SKM-1 (cell line): Measurements from ENCODE around the gene C1orf146.
A peak's percentile ranks its signal among the peaks of the same experiment; 100 is the strongest.
"Not testable (repeated sequence)": the region's sequence is repeated elsewhere in the genome, so short reads cannot be mapped to it uniquely, and the experiment has no call there.

Experiments used
- DNase-seq: peaks from one replicate; lab custom pipeline; 2025; ENCODE audit not compliant: unreplicated experiment; lab: John Stamatoyannopoulos, UW

C1orf146 gene

DNA sequence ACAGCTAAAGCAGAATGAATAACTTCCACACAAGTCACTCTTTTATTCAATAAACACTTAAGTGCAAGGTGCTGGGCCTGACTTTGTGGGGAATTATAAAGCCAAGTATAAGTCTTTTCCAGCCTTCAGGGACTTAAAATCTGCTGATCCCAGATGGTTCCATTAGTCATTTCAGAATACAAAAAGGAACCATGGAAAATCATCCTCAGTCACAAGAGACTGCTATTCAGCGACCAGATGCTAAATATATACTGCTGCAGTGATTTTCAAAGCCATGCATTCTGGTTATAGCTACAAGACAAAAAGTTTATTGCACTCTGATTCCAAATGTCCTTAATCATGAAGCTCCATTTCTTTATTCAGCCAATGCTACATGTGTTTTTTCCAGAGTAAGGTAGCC is 55.3 kb downstream of the C1orf146 start:
- no peak for DNase-seq

DNA sequence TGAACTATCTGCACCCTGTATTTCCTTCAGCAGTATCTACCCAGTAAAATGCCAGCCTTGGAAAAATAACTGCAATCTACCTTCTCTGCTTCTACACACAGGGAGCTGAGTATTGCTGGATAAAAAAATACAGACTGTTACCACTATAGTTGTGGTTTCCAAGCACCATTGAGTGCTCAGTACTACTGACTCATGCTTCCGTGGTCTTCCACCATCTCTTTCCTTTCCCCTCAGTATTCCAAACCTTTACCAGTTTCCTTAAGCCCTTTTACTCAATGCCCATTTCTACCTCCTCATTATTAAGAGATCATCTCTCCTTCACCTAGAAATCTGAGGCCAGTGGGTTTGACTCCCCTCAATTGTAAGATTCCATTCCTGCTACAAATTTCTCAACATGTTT is 57.2 kb downstream of the C1orf146 start:
- DNase-seq = no peak

DNA sequence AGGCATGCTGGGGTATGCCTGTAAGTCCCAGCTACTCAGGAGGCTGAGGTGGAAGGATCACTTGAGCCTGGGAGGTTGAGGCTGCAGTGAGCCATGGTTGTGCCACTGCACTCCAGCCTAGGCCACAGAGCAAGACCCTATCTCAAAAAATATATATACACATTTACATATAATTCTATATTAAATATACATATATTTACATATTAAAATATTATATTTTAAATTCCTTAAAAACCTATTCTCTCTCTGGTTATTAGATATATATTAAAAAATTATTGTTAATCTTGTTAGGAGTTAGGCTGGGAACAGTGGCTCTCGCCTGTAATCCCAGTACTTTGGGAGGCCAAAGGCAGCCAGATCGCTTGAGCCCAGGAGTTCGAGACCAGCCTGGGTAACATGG is 58.4 kb downstream of the C1orf146 start:
- no peak for DNase-seq

DNA sequence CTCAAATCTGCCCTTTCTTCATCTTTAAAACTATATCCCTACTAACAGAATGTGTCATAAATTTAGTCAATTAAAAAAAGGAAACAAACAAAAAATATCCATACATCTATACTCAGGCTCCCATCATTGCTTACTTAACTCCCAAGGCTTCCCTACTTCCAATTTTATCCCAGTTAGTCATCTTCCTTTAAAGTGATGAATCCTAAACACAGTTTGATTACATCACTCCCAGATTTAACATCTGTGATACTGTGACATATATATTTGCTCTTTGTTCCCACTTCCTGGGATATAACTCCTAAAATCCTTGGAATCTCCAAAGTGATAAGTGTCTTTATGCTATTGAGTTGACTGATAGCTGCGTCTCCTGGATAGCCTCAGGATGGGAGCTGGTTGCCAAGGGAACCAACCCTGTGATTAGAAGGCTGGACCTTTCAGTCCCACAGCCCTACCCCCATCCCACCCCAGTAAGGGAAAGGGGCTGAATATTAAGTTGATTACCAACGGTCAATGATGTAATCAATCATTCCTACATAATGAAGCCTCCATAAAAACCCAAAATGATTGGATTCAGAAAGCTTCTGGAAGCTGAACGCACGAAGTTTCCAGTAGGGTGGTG is 59.5 kb downstream of the C1orf146 start:
- no peak for DNase-seq

DNA sequence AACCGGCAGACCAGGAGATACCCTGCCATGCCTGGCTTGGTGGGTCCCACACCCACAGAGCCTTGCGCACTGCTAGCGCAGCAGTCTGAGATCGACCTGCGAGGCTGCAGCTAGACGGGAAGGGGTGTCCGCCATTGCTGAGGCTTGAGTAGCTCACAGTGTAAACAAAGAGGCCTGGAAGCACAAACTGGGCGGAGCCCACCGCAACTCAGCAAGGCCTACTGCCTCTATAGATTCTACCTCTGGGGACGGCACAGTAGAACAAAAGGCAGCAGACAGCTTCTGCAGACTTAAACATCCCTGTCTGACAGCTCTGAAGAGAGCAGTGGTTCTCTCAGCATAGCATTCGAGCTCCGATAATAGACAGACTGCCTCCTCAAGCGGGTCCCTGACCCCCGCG is 62.1 kb downstream of the C1orf146 start:
- not testable (repeated sequence) for DNase-seq

DNA sequence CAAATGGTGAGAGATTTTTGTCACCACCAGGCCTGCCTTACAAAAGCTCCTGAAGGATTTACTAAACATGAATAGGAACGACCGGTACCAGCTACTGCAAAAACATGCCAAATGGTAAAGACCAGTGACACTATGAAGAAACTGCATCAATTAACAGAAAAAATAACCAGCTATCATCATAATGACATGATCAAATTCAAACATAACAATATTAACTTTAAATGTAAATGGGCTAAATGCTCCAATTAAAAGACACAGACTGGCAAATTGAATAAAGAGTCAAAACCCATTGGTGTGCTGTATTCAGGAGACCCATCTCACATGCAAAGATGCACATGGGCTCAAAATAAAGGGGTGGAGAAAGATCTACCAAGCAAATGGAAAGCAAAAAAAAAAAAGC is 63.7 kb downstream of the C1orf146 start:
- DNase-seq = not testable (repeated sequence)

DNA sequence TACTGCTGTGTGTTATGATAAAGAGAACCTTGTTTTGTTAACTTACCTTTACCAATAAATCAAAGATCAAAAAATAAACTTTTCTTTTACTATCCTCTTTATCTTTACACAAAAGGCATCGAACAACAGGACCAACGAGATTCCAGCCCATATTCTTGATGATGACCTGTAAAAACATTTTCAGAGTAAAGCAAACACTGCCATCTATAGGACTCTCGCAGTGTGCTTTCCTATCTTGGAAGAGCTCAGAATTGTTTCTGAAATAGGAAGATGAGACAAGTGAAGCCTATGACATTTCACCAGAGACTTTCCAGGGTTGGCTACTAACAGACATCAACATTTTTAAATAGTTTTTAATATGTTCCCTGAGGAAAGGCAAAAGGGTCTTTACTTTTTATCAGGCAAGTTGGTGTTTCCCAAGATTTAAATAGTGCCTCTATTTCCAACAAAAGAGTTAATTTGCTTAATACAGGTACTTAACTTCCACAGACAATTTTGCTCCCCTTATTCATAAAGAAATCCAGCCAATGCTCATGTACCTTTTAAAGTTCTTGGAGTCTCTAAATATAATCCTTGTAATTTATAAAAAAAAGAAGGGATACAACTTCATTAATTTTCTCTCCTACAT is 73.8 kb downstream of the C1orf146 start:
- peak; percentile 49 for DNase-seq
